OCI-LY7 (cell line): ENCODE measurements around the gene MAPKAPK3. TPM values are rescaled to one million over a fixed set of nuclear protein-coding genes. Genes with fewer than 3 reads are reported as not detected.

Source experiments
- BruUV-seq: library from RNA; stranded (reverse); fragments of 400-500 nt; replicated peaks from 2 replicates; lab custom pipeline; 2021; lab: Mats Ljungman, UMichigan
- CTCF ChIA-PET: fragments of 300-600 bp; sonication (Branson Sonifier 250); formaldehyde crosslinking; loops from one replicate; lab custom pipeline; 2022; ENCODE audit warnings: antibody characterized with exemption; ENCODE audit not compliant: unreplicated experiment; lab: Charles Lee
- POLR2A ChIA-PET: fragments of 300-600 bp; sonication (Branson Sonifier 250); formaldehyde crosslinking; loops from one replicate; lab custom pipeline; 2022; ENCODE audit warnings: antibody characterized with exemption; lab: Charles Lee
- DNase-seq: peaks from one replicate; pipeline ENCODE4 v3.0.0-alpha.2; 2015; ENCODE audit warnings: low spot score
- H2AFZ ChIP-seq: fragments of 200-600 bp; sonication (generic), shearing (Covaris generic); 2 replicates; pipeline ENCODE4 v1.6.1; 2014; ENCODE audit warnings: mild to moderate bottlenecking, antibody characterized with exemption, low read length, moderate library complexity
- H3K27ac ChIP-seq: fragments of 200-600 bp; sonication (generic); 2 replicates; pipeline ENCODE4 v1.5.1; 2014; ENCODE audit warnings: mixed run types, low read depth, mild to moderate bottlenecking, moderate library complexity, low read length, inconsistent platforms; ENCODE audit not compliant: poor library complexity, severe bottlenecking
- H3K36me3 ChIP-seq: fragments of 200-600 bp; sonication (generic); 2 replicates; pipeline ENCODE4 v1.6.1; 2014; ENCODE audit warnings: mild to moderate bottlenecking, antibody characterized with exemption, low read length, moderate library complexity, mixed read lengths; ENCODE audit not compliant: insufficient read depth
- H3K4me1 ChIP-seq: fragments of 200-600 bp; sonication (generic); 2 replicates; pipeline ENCODE4 v1.5.1; 2014; ENCODE audit warnings: mild to moderate bottlenecking, low read length; ENCODE audit not compliant: insufficient read depth, poor library complexity, severe bottlenecking
- H3K4me2 ChIP-seq: fragments of 200-600 bp; sonication (generic); 2 replicates; pipeline ENCODE4 v1.6.1; 2014; ENCODE audit warnings: mild to moderate bottlenecking, low read length
- H3K4me3 ChIP-seq: fragments of 200-600 bp; sonication (generic); 2 replicates; pipeline ENCODE4 v1.5.1; 2014; ENCODE audit warnings: mild to moderate bottlenecking, low read depth, low read length; ENCODE audit not compliant: poor library complexity, severe bottlenecking
- H3K79me2 ChIP-seq: fragments of 200-600 bp; sonication (generic); 2 replicates; pipeline ENCODE4 v1.6.1; 2016; ENCODE audit warnings: low read depth, mild to moderate bottlenecking, low read length, moderate library complexity, mixed read lengths; ENCODE audit not compliant: insufficient read depth
- H3K9me2 ChIP-seq: fragments of 200-600 bp; sonication (generic); 2 replicates; pipeline ENCODE4 v1.6.1; 2016; ENCODE audit warnings: mild to moderate bottlenecking, low read length, mixed read lengths; ENCODE audit not compliant: insufficient read depth
- H3K9me3 ChIP-seq: fragments of 200-600 bp; sonication (generic); 2 replicates; pipeline ENCODE4 v1.6.1; 2014; ENCODE audit warnings: mild to moderate bottlenecking, mixed run types, low read length, mixed read lengths
- H4K20me1 ChIP-seq: fragments of 200-600 bp; sonication (generic); 2 replicates; pipeline ENCODE4 v1.6.1; 2014; ENCODE audit warnings: mild to moderate bottlenecking, antibody characterized with exemption, low read length, moderate library complexity, mixed read lengths; ENCODE audit not compliant: insufficient read depth
- CTCF ChIP-seq: fragments of 200-600 bp; sonication (generic); conservative IDR thresholded peaks from 2 replicates; pipeline ENCODE4 v1.5.1; 2014; ENCODE audit warnings: mild to moderate bottlenecking, antibody characterized with exemption, low read length, moderate library complexity, mixed read lengths
- EZH2phosphoT487 ChIP-seq: fragments of 200-600 bp; sonication (generic); IDR thresholded peaks from 2 replicates; pipeline ENCODE4 v1.6.1; 2018; ENCODE audit warnings: low read depth, borderline replicate concordance, mild to moderate bottlenecking, mixed run types, antibody characterized with exemption, low read length, moderate library complexity, mixed read lengths
- intact Hi-C: fragments of 100-400 bp; cut with micrococcal nuclease; formaldehyde crosslinking; loops from one replicate; pipeline ENCODE4 v1.10.0; 2022; ENCODE audit not compliant: unreplicated experiment
- total RNA-seq, 2 experiments: library from RNA; depleted of rRNA in 1 of 2; stranded (reverse); fragments of >200 nt in 1 of 2; shearing (Covaris generic) in 1 of 2; gene quantifications; 2 replicates each; pipeline ENCODE4 v1.2.3, GENCODE V29; 2014 to 2022

MAPKAPK3 gene
- total RNA-seq, 2 experiments from 2014 or later: 17.5 to 25.2 TPM

- Histone ChIP-seq H3K79me2 (no peaks in the 10 kb centered on the region), H3K4me2 (no peak overlapping the region), H3K36me3 (no peaks in the 10 kb centered on the region), H3K27ac (no peak overlapping the region), H3K9me2 (no peaks in the 10 kb centered on the region), H3K4me3 (no peak overlapping the region), H4K20me1 (no peaks in the 10 kb centered on the region), H3K4me1 (peaks cover 10% of the 10 kb centered on the region), H3K9me3 (no peaks in the 10 kb centered on the region), H2AFZ (no peak overlapping the region)
- intact Hi-C loops: no loop called here
- TF ChIP-seq CTCF (no peak), EZH2phosphoT487 (no peak)
- ChIA-PET POLR2A (interaction anchor here (0.9 kb wide), 1 partner anchor 11 kb away, joined by 4 read pairs; no protein-coding TSS in a partner anchor), CTCF (no interaction called here)
- DNase-seq: no peak
- BruUV-seq: no TSS peak
These were observed 29.6 kb upstream of the MAPKAPK3 start for GRCh38 chr3:50587373-50587772.

GRCh38 chr3:50587806-50588758 lies 28.9 kb upstream of the MAPKAPK3 start:
- no peak overlapping the region for H3K27ac ChIP-seq
- ChIA-PET POLR2A (no interaction called here), CTCF (interaction anchor here (0.6 kb wide), 1 partner anchor 18 kb away, joined by 4 read pairs; no protein-coding TSS in a partner anchor)
- H3K79me2 ChIP-seq: no peaks in the 10 kb centered on the region
- intact Hi-C loops: no loop called here
- H2AFZ ChIP-seq: no peak overlapping the region
- H3K4me1 ChIP-seq: peaks cover 10% of the 10 kb centered on the region
- H4K20me1 ChIP-seq: no peaks in the 10 kb centered on the region
- H3K9me2 ChIP-seq: no peaks in the 10 kb centered on the region
- no peaks in the 10 kb centered on the region for H3K9me3 ChIP-seq
- DNase-seq: no peak
- no TSS peak for BruUV-seq
- H3K36me3 ChIP-seq: no peaks in the 10 kb centered on the region
- no peak overlapping the region for H3K4me2 ChIP-seq
- TF ChIP-seq CTCF: no peak
- TF ChIP-seq EZH2phosphoT487: no peak
- H3K4me3 ChIP-seq: no peak overlapping the region
